ENCODE results near the gene FAM168A.
A peak's percentile ranks its signal among the peaks of the same experiment; 100 is the strongest.

FAM168A gene

DNA sequence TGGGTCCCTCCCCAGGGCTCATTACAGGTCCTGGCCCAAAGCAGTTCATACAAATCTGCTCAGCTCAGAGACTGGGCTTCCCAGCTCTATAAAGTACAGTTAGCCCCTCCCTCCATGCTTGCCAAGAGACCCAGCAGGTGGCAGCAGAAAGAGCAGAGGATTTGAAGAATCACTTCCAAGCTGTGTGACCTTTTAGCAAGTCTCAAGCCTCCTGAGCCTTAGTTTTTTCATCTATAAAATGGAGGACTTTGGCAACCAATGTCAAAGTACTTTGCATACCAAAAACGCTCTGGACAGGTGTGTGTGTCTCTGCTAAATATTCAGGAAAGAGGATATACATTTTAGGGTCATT, 195.1 kb downstream of the FAM168A start:
- DNase-seq (ENCODE audit: low read depth, low spot score) = no peak

DNA sequence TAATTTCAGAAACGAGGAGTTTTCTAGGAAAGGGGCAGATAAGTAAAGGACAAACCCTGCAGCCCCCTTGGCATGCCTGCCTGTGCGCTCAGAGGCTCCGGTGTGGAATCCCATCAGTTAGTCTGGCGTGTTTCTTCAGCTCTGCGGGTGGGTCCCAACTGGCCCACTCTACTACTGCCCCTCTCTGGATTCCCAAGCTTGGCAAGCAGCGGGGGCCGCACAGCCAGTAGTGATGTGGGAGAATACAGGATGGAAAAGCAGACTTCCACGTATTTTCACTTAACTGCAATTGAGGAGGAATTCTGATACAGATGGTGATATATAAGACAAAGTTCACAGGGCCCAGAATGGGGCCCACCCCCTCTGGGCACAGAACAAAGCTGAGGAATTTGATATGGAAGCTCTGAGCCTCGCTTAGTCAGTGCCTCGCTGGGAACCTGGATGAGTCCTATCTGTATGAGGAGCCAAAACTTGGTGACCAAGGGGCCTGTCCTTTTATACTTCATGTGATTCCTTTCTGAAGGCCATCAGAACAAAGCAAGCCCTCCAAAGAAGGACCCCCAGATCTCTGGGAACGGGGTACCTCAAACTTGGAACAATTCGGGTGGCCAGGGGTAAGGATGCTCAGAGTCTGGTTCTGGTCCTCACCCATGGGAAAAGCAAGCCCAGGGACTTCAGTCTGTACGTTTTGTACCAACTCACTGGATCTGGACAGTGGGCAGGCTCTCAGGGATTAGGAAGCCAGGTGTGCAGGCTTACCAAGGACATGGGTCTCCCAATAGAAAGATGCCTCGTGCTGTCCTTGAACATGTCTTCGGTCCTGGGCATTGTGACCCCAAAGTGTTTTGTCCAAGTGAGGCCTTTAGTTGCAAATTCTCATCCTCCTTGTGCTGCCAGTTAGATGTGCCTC, 195.7 kb downstream of the FAM168A start:
- DNase-seq (ENCODE audit: low read depth, low spot score) = no peak

GRCh38 chr11:73401217-73401923, 196.5 kb downstream of the FAM168A start:
- no peak for DNase-seq (ENCODE audit: low read depth, low spot score)

DNA sequence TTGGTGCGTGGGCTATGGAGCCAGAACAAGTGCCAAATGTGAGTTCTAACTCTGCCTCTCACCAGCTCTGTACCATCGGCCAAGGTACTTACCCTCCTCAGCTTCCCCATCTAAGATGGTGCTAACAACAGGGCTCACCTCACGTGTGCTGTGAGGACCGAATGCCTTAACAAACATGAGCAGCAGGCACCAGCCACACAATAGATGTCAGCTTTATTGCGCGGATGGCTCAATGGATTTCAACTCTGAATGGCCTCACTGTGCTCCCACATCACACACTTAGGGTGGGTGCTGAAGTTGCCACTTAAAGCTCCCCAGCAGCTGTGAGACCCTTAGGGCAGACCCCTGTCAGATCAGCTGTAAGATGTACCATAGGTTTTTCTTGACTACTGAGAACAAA, 197.6 kb downstream of the FAM168A start:
- DNase-seq (ENCODE audit: low read depth, low spot score) = no peak

GRCh38 chr11:73399636-73400035, 198.3 kb downstream of the FAM168A start:
- no peak for DNase-seq (ENCODE audit: low read depth, low spot score)

- DNase-seq (ENCODE audit: low read depth, low spot score) = peak; percentile 47
These were observed 198.7 kb downstream of the FAM168A start for GRCh38 chr11:73399159-73399590.

GRCh38 chr11:73398721-73399120, 199.2 kb downstream of the FAM168A start:
- no peak for DNase-seq (ENCODE audit: low read depth, low spot score)

- no peak for DNase-seq (ENCODE audit: low read depth, low spot score)
These were observed 199.8 kb downstream of the FAM168A start for GRCh38 chr11:73398132-73398526.

DNA sequence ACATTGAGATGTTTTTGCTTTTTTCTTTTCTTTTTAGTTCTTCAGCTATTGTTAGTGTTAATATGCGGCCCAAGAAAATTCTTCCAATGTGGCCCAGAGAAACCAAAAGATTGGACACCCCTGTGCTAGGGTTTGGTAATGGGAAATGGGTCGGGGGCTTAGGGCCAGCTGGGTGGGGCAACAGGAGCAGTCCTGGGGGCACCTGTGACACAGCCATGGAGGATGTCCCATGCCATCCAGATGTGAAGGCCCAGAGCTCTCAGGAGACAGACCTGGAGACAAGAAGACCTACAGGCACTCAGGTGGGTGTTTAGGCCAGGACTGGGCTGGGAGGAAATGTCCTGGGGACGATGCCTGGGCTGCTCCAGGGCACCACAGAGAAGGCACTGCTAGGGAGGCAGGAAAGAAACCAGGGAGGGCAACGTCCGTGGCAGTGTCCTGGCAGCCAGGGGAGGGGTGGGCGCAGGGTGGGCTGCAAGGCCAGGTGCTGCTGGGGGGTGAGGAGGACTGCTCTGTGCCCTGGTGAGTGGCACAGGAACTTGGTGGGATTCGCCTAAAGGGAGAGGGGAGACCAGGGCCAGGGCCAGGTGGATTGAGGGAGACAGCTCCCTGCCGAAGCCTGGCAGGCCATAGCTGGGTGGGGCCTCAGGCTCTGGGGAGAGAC, 200.3 kb downstream of the FAM168A start:
- no peak for DNase-seq (ENCODE audit: low read depth, low spot score)

DNA sequence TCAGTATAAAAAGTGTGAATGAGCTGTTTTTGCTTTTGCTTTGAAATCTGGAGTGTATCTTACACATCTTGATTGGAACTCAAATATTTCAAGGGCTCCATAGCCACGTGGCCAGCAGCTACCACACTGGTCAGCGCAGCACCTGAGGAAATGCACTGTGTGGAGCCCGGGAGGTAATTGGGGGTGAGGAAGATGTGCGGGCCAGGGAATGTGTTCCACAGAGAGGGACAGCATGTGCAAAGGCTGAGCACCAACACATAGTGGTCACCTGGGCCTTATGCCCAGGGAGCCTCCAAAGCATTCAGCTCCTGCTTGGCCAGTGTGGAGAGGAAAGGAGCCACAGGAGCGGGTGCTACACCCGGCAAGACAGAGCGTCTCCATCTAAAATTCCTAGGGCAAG, 200.9 kb downstream of the FAM168A start:
- peak; percentile 43 for DNase-seq (ENCODE audit: low read depth, low spot score)

DNA sequence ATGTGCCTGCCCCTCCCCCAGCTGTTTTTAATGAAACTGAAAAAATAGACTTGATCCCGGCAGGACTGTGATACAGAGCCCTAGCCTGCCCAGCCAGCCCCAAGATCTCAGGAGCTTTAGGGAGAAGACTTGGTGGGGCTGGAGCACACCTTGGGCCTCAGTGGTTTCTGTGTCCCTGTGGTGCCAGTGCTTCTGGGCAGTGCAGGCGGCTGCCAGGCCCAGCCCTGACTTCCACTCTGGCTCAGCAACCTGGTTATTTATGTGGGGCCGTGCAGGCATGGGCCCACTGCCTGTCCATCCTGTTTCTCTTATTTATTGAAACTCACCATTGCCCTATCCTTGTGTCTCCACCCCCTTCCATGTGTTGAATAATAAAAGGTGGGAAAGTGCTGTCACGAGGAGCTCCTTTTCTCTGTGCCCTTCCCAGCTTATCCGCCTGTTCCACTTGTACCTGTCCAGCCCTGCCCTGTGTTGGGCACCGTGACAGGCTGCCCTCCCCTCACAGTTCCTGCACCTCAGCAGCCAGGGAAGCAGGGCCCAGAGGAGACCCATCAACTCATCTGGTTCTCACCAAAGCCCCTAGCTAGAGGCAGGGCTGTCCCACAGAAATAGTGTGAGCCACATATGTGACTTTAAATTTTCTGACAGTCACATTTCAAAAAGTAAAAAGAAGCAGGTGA, 201.5 kb downstream of the FAM168A start:
- no peak for DNase-seq (ENCODE audit: low read depth, low spot score)

- DNase-seq (ENCODE audit: low read depth, low spot score) = no peak
These were observed 202.4 kb downstream of the FAM168A start for GRCh38 chr11:73395297-73396208.

DNA sequence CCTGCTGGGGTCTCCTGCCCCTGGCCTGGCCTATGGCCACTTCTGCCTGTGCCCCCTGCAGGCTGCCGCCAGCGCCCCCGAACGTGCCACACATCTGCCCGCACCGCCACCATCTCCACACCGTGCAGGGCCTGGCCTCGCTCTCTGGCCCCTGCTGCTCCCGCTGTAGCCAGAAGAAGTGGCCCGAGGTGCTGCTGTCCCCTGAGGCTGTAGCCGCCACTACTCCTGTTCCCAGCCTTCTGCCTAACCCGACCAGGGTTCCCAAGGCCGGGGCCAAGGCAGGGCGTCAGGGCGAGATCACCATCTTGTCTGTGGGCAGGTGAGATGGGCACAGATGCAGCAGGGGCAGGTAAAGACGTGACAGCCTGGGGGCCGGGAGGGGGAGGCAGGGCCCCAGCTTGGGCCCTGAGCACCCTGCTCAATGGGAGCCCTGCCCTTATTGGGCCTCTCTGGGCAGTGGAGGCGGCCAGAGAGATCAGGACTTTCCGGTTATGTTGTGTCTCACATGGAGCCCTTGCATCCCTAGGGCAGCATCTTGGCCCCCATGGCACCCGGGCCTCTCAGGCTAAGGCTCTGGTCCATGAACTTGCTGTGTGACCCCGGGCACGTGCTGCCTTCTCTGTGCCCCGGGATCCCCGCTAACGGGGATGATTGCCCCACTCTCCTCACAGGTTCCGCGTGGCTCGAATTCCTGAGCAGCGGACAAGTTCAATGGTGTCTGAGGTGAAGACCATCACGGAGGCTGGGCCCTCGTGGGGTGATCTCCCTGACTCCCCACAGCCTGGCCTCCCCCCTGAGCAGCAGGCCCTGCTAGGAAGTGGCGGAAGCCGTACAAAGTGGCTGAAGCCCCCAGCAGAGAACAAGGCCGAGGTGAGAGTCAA, 203.3 kb downstream of the FAM168A start:
- DNase-seq (ENCODE audit: low read depth, low spot score) = no peak

DNA sequence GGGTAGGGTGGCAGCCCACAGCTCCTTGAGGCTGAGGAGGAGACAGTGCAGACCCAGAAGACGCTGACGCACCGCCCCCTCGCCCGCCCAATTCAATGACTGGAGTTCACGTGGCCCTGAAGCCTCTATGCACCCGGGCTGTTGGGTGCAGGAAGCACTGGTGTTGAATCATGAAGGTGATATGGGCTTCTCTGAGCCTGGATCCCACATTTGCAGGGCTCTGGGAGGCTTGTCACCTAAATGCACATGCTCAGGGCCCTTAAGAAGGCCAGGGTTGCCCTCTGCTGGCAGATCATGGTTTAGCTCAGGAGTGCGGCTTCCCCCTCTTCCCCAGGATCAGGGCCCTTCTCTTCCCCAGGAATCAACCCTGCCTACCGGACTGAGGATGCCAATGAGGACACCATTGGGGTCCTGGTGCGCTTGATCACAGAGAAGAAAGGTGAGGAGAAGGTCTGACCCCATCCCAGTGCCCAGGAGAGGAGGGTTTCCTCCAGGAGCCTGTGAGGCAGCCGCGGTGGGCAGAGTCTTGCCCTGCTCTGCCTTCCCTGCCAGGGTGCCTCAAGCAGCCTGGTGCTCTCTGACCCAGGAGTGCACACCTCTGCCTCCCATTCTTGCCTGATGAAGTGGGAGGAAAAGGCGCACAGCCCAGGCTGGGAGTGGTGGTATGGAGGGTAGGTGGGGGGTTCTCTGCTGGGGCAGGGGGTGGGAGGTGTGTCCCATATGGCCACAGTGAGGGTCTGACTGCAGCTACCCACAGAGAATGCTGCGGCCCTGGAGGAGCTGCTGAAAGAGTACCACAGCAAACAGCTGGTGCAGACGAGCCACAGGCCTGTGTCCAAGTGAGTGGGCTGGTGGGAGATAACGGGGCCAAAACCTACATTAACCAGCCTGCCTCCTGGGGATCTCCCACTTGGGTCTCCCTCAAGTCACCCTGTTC, 204.2 kb downstream of the FAM168A start:
- DNase-seq (ENCODE audit: low read depth, low spot score) = peak; percentile 88

DNA sequence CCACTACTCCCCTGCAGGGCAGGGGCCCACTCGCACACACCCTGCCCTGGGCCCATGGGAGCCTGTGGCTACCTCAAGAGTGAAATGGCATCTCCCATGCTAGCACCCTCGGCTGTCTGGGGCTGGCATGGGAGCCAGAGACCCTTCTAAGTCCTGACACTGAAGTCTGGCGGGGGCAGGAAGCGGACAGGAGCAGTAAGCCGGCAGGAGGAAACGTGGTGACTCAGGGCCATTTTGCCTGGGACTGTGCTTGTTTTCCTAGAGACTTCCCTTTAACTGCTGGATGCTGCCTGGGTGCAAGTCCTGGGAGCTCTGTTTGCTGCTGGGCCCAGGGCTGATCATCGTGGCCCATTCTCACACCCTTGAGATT, 204.9 kb downstream of the FAM168A start:
- DNase-seq (ENCODE audit: low read depth, low spot score) = no peak

GRCh38 chr11:73392108-73393010, 205.6 kb downstream of the FAM168A start:
- DNase-seq (ENCODE audit: low read depth, low spot score) = no peak

GRCh38 chr11:73391665-73392064, 206.2 kb downstream of the FAM168A start:
- DNase-seq (ENCODE audit: low read depth, low spot score) = no peak
